MCF 10A (cell line): ENCODE data around the gene RPL32. TPM values are rescaled to one million over a fixed set of nuclear protein-coding genes. Genes with fewer than 3 reads are reported as not detected.

Experiments used
- BruUV-seq: library from RNA; stranded (reverse); fragments of 400-500 nt; replicated peaks from 2 replicates; lab custom pipeline; 2021; lab: Mats Ljungman, UMichigan
- CTCF ChIA-PET: fragments of 300-600 bp; sonication (Branson Sonifier 250); formaldehyde crosslinking; extraction: SDS; loops from one replicate; lab custom pipeline; 2021; ENCODE audit warnings: antibody characterized with exemption, inconsistent platforms; lab: Yijun Ruan, JAX
- POLR2A ChIA-PET: fragments of 300-600, 350-650 bp; sonication (Branson Sonifier 250); formaldehyde crosslinking; extraction: SDS; loops from one replicate; lab custom pipeline; 2020; ENCODE audit warnings: antibody characterized with exemption, inconsistent platforms; lab: Yijun Ruan, JAX
- DNase-seq: peaks from one replicate; pipeline ENCODE4 v3.0.0-alpha.2; 2018; ENCODE audit not compliant: unreplicated experiment
- H3K27ac Mint-ChIP-seq: one replicate; pipeline ENCODE4 v1.8.0; 2022; ENCODE audit warnings: mild to moderate bottlenecking, low read depth, mixed read lengths; ENCODE audit not compliant: unreplicated experiment
- H3K27me3 Mint-ChIP-seq: one replicate; pipeline ENCODE4 v1.8.0; 2022; ENCODE audit warnings: mixed read lengths; ENCODE audit not compliant: insufficient read depth, unreplicated experiment
- H3K36me3 Mint-ChIP-seq: one replicate; pipeline ENCODE4 v1.8.0; 2022; ENCODE audit warnings: mild to moderate bottlenecking, moderate library complexity, mixed read lengths; ENCODE audit not compliant: insufficient read depth, unreplicated experiment
- H3K4me1 Mint-ChIP-seq: one replicate; pipeline ENCODE4 v1.8.0; 2022; ENCODE audit warnings: mixed read lengths; ENCODE audit not compliant: insufficient read depth, unreplicated experiment
- H3K4me3 Mint-ChIP-seq: one replicate; pipeline ENCODE4 v1.8.0; 2022; ENCODE audit warnings: mild to moderate bottlenecking, moderate library complexity, mixed read lengths; ENCODE audit not compliant: unreplicated experiment
- H3K9me3 Mint-ChIP-seq: one replicate; pipeline ENCODE4 v1.8.0; 2022; ENCODE audit warnings: mixed read lengths; ENCODE audit not compliant: unreplicated experiment
- intact Hi-C: fragments of 100-400 bp; cut with micrococcal nuclease; formaldehyde crosslinking; loops from 2 replicates; pipeline ENCODE4 v1.14.1; 2022
- total RNA-seq: library from RNA; stranded (reverse); gene quantifications from 2 replicates; pipeline ENCODE4 v1.2.3, GENCODE V29; 2022
- TF ChIP-seq, protein P1 (sequence below): fragments of 200-600 bp; IDR thresholded peaks from one replicate; pipeline ENCODE4 v1.8.0; 2022; ENCODE audit warnings: antibody characterized with exemption, mild to moderate bottlenecking; ENCODE audit not compliant: unreplicated experiment

The RPL32 gene
- total RNA-seq, 1 experiment from 2014 or later: 2,288 TPM

DNA sequence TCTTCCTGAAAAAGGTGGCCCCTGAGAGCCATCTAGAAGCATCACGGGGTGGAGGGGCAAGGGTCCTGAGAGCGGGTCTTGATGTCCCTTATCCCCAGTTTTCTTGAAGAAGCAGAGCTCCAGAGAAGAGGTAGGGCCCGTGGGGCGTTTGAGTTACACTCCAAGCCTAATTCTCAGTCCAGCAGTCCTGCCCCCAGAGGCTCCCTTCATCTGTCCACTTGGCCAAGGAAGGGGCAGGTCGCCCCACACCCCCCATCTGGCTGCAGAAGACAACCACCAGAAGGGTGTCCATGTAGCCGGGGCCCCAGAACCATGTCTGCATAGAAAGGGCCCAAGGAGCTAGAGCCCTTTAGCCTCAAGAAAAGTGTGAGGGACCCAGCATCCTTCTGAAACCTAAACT lies 25.5 kb upstream of the RPL32 start:
- POLR2A ChIA-PET: interaction anchor here (0.7 to 1.2 kb wide), 2 partner anchors 24 to 158 kb away, joined by 3 read pairs; no protein-coding TSS in a partner anchor
- intact Hi-C loops: loop anchor here (10.0 kb wide), 1 partner anchor 788 kb away; no protein-coding TSS in a partner anchor
- peaks cover 31% of the 10 kb centered on the region for H3K27me3 Mint-ChIP-seq

DNA sequence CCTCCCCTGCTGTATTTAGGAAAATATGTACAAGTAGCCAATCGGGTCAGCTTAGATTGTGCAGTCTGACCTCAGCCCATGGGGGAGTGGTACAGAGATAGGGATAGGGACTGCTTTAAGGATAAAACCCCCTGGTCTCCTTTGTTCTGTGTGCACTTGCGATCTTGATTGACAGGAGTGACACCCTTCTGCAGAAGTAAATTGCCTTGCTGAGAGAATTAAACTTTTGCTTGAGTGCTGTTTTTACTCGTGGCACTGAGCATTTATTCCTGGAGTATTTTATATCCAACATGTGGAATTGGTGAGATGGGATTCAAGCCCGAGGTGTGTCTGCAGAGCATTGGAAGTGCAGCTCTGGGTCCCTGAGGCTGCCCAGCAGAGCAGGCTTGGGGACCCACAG lies 23.9 kb upstream of the RPL32 start:
- Mint-ChIP-seq H3K4me3 (no peak overlapping the region), H3K27me3 (peaks cover 15% of the 10 kb centered on the region), H3K4me1 (peaks cover 8% of the 10 kb centered on the region), H3K27ac (no peak overlapping the region), H3K9me3 (peaks cover 18% of the 10 kb centered on the region), H3K36me3 (no peaks in the 10 kb centered on the region)
- ChIA-PET CTCF (interaction anchor here (0.5 to 1.6 kb wide), 2 partner anchors 24 to 56 kb away, joined by 3 to 6 read pairs; partner anchors contain the start of gene RPL32), POLR2A (interaction anchor here (0.6 kb wide), 1 partner anchor 539 kb away, joined by 4 read pairs; no protein-coding TSS in a partner anchor)
- DNase-seq: no peak
- no TSS peak for BruUV-seq
- intact Hi-C loops: loop anchor here (10.0 kb wide), 1 partner anchor 790 kb away; no protein-coding TSS in a partner anchor
- TF ChIP-seq, protein P1, sequence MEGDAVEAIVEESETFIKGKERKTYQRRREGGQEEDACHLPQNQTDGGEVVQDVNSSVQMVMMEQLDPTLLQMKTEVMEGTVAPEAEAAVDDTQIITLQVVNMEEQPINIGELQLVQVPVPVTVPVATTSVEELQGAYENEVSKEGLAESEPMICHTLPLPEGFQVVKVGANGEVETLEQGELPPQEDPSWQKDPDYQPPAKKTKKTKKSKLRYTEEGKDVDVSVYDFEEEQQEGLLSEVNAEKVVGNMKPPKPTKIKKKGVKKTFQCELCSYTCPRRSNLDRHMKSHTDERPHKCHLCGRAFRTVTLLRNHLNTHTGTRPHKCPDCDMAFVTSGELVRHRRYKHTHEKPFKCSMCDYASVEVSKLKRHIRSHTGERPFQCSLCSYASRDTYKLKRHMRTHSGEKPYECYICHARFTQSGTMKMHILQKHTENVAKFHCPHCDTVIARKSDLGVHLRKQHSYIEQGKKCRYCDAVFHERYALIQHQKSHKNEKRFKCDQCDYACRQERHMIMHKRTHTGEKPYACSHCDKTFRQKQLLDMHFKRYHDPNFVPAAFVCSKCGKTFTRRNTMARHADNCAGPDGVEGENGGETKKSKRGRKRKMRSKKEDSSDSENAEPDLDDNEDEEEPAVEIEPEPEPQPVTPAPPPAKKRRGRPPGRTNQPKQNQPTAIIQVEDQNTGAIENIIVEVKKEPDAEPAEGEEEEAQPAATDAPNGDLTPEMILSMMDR: no peak

More for the DNA sequence above, 25.5 kb upstream of the RPL32 start:
- Mint-ChIP-seq H3K4me3 (no peak overlapping the region), H3K36me3 (no peaks in the 10 kb centered on the region), H3K4me1 (peaks cover 8% of the 10 kb centered on the region), H3K27ac (no peak overlapping the region), H3K9me3 (peaks cover 18% of the 10 kb centered on the region)
- DNase-seq: no peak
- BruUV-seq: no TSS peak
- TF ChIP-seq, protein P1: no peak
- CTCF ChIA-PET: interaction anchor here (0.6 to 4.1 kb wide), 6 partner anchors 10 to 535 kb away, joined by 3 to 27 read pairs (median 4); partner anchors contain the start of gene RPL32

DNA sequence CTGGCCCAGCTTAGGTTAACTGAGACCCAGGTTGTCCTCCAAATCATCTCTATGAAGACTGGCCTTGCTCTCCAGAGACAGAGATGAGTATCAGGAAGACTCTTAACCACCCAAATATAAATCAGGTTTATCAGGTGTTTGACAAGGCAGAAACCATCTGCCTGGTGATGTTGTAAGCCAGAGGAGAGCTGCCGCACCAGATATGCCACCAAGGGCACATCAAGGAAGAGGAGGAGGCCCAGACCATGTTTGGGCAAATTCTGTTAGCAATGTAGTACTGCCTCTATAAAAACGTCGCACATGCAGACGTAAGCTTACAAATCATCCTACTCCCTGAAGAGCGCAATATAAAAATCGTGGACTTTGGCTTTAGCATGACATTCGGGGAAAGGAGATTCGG lies 21.0 kb upstream of the RPL32 start:
- CTCF ChIA-PET: interaction anchor here (1.2 to 1.7 kb wide), 2 partner anchors 21 to 29 kb away, joined by 4 to 12 read pairs; partner anchors contain the start of gene RPL32
- H3K27me3 Mint-ChIP-seq: peaks cover 13% of the 10 kb centered on the region

DNA sequence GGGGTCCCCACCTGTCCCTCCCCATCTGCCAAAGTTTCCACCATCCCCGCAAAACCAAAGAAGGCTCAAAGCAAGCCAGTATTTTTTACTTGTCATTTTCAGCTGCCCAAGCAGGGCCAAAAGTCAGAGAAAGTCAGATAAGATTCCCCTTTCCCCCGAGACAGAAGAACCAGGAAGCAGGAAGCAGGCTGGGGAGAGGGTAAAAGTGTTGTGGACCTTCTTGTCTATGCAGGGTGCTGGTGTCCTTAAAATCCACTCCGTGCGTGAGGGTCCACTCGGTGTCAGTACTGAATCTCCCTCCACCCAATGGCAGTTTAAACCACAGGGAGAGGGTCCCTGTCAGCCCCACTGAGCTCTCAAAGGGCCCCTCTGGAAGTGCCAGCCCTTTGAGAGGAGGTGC lies 20.2 kb upstream of the RPL32 start:
- peaks cover 18% of the 10 kb centered on the region for H3K9me3 Mint-ChIP-seq
- CTCF ChIA-PET: interaction anchor here (1.2 kb wide), 1 partner anchor 20 kb away, joined by 4 read pairs; the partner anchor contains the start of gene RPL32
- no TSS peak for BruUV-seq
- no peak for DNase-seq
- no peak overlapping the region for H3K4me3 Mint-ChIP-seq
- no peaks in the 10 kb centered on the region for H3K4me1 Mint-ChIP-seq
- peaks cover 13% of the 10 kb centered on the region for H3K27me3 Mint-ChIP-seq
- POLR2A ChIA-PET: no interaction called here
- TF ChIP-seq, protein P1: no peak
- H3K27ac Mint-ChIP-seq: no peak overlapping the region
- no peaks in the 10 kb centered on the region for H3K36me3 Mint-ChIP-seq
- intact Hi-C loops: loop anchor here (10.0 kb wide), 1 partner anchor 793 kb away; no protein-coding TSS in a partner anchor

More for the DNA sequence above, 21.0 kb upstream of the RPL32 start:
- Mint-ChIP-seq H3K4me1 (no peaks in the 10 kb centered on the region), H3K9me3 (peaks cover 18% of the 10 kb centered on the region), H3K4me3 (no peak overlapping the region), H3K27ac (no peak overlapping the region), H3K36me3 (no peaks in the 10 kb centered on the region)
- POLR2A ChIA-PET: no interaction called here
- DNase-seq: no peak
- no TSS peak for BruUV-seq
- intact Hi-C loops: loop anchor here (10.0 kb wide), 1 partner anchor 792 kb away; no protein-coding TSS in a partner anchor
- TF ChIP-seq, protein P1: no peak
